ENCODE data around the gene PRTG. TPM values are rescaled to one million over a fixed set of nuclear protein-coding genes. Genes with fewer than 3 reads are reported as not detected.

The PRTG gene
- total and polyA plus RNA-seq, 9 of the 15 experiments (the other 6 are each of a cell fraction or from before 2014, with no cell fraction given), result under 0.01 to 0.14 (median 0.06) TPM; not detected in 1

DNA sequence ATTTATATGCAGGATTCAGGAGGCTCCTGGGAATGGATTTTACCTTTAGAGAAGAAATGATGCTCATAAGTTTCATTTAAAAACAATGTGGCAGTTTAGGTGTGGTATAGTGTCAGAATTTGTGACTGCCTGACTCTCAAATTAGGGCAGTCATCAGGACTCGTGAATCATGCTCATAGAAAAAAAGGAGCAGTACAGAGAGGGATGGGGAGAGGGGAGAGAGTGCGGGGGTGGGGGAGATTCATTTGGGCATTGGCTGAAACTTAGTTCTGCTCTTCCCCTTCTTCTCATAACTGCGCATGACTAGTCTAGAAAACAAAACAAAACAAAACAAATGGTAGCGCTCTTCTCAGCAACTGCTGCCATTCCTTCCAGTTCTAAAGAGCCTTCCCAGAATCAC, 44.3 kb downstream of the PRTG start (continued):
- TF ChIP-seq, protein P1, sequence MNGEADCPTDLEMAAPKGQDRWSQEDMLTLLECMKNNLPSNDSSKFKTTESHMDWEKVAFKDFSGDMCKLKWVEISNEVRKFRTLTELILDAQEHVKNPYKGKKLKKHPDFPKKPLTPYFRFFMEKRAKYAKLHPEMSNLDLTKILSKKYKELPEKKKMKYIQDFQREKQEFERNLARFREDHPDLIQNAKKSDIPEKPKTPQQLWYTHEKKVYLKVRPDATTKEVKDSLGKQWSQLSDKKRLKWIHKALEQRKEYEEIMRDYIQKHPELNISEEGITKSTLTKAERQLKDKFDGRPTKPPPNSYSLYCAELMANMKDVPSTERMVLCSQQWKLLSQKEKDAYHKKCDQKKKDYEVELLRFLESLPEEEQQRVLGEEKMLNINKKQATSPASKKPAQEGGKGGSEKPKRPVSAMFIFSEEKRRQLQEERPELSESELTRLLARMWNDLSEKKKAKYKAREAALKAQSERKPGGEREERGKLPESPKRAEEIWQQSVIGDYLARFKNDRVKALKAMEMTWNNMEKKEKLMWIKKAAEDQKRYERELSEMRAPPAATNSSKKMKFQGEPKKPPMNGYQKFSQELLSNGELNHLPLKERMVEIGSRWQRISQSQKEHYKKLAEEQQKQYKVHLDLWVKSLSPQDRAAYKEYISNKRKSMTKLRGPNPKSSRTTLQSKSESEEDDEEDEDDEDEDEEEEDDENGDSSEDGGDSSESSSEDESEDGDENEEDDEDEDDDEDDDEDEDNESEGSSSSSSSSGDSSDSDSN (IDR thresholded peaks at IDR 0.05; ENCODE audit: borderline replicate concordance in 1 of 2, low read depth in 2 of 2, low read length in 2 of 2), result no peak
- TF ChIP-seq ZNF134 (CRISPR knock-in tag; conservative IDR thresholded peaks at IDR 0.05) (no peak), ELF1 (tag; IDR thresholded peaks at IDR 0.05) (no peak), POLR2B (IDR thresholded peaks at IDR 0.05; ENCODE audit: low read depth, partially characterized antibody) (no peak), RAD21 (CRISPR knock-in tag; conservative IDR thresholded peaks at IDR 0.05 in 1 of 2, IDR thresholded peaks at IDR 0.05 in 1 of 2) (no peak), JUN (IDR thresholded peaks at IDR 0.05; ENCODE audit: borderline replicate concordance, low read depth, low read length) (no peak), JUN (CRISPR knock-in tag; IDR thresholded peaks at IDR 0.05; ENCODE audit: borderline replicate concordance) (no peak), ZFPM2 (CRISPR knock-in tag; IDR thresholded peaks at IDR 0.05) (no peak)
- TF ChIP-seq, protein P2, sequence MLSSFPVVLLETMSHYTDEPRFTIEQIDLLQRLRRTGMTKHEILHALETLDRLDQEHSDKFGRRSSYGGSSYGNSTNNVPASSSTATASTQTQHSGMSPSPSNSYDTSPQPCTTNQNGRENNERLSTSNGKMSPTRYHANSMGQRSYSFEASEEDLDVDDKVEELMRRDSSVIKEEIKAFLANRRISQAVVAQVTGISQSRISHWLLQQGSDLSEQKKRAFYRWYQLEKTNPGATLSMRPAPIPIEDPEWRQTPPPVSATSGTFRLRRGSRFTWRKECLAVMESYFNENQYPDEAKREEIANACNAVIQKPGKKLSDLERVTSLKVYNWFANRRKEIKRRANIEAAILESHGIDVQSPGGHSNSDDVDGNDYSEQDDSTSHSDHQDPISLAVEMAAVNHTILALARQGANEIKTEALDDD (IDR thresholded peaks at IDR 0.05), result no peak

Data from K562 (cell line).